MV-4-11 (cell line): Measurements from ENCODE around the gene PDCL3.

Experiments used
- DNase-seq: peaks from one replicate; lab custom pipeline; 2025; lab: John Stamatoyannopoulos, UW

Gene PDCL3

GRCh38 chr2:100562613-100563406, at the start of gene PDCL3:
Gene PDCL3 (plus strand): TSS chr2:100562993. CDS start chr2:100563068, 75 bp downstream.
- DNase-seq = peak; percentile 98

- peak; percentile 68 for DNase-seq
These were observed 49.1 kb upstream of the PDCL3 start for GRCh38 chr2:100513650-100514049.

GRCh38 chr2:100517556-100517955, 45.2 kb upstream of the PDCL3 start:
- no peak for DNase-seq

- DNase-seq = no peak
These were observed 44.0 kb upstream of the PDCL3 start for GRCh38 chr2:100518801-100519200.

- no peak for DNase-seq
These were observed 42.6 kb upstream of the PDCL3 start for GRCh38 chr2:100520224-100520623.

- DNase-seq = no peak
These were observed 40.4 kb upstream of the PDCL3 start for GRCh38 chr2:100522430-100522829.

GRCh38 chr2:100524331-100524730, 38.5 kb upstream of the PDCL3 start:
- no peak for DNase-seq

GRCh38 chr2:100526868-100527267, 35.9 kb upstream of the PDCL3 start:
- no peak for DNase-seq

GRCh38 chr2:100527440-100528015, 35.3 kb upstream of the PDCL3 start:
- DNase-seq = no peak

- no peak for DNase-seq
These were observed 33.6 kb upstream of the PDCL3 start for GRCh38 chr2:100529176-100529575.

- no peak for DNase-seq
These were observed 32.9 kb upstream of the PDCL3 start for GRCh38 chr2:100529900-100530299.

GRCh38 chr2:100535855-100536254, 26.9 kb upstream of the PDCL3 start:
- no peak for DNase-seq

GRCh38 chr2:100537918-100538317, 24.9 kb upstream of the PDCL3 start:
- DNase-seq = no peak

- DNase-seq = no peak
These were observed 23.6 kb upstream of the PDCL3 start for GRCh38 chr2:100539221-100539620.

GRCh38 chr2:100541404-100541803, 21.4 kb upstream of the PDCL3 start:
- no peak for DNase-seq

- DNase-seq = no peak
These were observed 20.4 kb upstream of the PDCL3 start for GRCh38 chr2:100542418-100542817.

GRCh38 chr2:100544911-100545596, 17.7 kb upstream of the PDCL3 start:
- no peak for DNase-seq

GRCh38 chr2:100546469-100546868, 16.3 kb upstream of the PDCL3 start:
- no peak for DNase-seq

- DNase-seq = no peak
These were observed 14.0 kb upstream of the PDCL3 start for GRCh38 chr2:100548771-100549170.

- DNase-seq = no peak
These were observed 11.5 kb upstream of the PDCL3 start for GRCh38 chr2:100551303-100551702.

- peak; percentile 79 for DNase-seq
These were observed 7.9 kb upstream of the PDCL3 start for GRCh38 chr2:100554798-100555407.

GRCh38 chr2:100556746-100557145, 6.0 kb upstream of the PDCL3 start:
- no peak for DNase-seq
